ENCODE data around the gene TMEM80.
"Not testable (repeated sequence)": the region's sequence is repeated elsewhere in the genome, so short reads cannot be mapped to it uniquely, and the experiment has no call there.

TMEM80 gene

DNA sequence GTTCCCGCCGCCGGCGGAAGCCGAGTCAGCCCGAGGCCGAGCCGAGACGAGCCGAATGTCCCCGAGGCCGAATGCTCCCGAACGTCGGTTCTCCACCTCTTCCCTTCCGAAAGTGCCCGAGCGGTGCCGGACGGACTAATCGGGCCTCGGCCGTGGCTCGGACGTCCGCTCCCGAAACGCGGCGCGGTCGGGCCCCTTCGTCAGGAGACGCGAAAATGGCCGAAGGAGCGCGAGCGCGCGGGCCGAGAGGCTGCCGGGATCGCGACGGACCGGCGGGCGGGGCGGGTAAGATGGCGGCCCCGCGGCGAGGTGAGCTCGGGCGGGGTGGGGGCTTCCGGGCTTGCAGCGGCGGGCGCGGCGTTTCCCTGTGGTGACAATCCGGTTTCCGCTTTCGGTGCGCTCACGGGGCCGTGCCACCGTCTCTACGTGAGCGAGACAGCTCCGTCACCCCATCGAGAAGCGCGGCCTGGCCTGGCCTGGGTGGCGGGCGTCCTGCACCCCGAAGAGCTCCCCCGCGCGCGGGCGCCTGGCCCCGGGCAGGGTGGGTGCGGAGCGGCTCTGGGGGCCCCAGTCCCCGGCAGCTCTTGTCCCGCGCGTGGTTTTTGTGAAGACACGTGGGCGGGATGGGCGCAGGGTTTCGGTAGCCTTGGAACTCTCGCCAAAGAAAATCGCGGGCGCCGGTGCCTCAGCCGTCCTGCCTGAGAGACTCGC is at the start of gene TMEM80:
Gene TMEM80 (plus strand): TSS at position 279 of the 711 bp plus-strand sequence. CDS start 12 bp downstream, at position 291.
- no CpG with 5 or more reads among the region's 101 CpGs for WGBS (ENCODE audit: insufficient coverage, insufficient read length)
- Histone ChIP-seq H3K4me3 (ENCODE audit: low read length) (peak within 1 kb of the TSS; percentile 58; the same call in 1 of the 2 replicates), H3K9me3 (ENCODE audit: control insufficient read depth, insufficient read depth, low read length) (no peaks in the 10 kb centered on the region), H3K27me3 (ENCODE audit: control insufficient read depth, insufficient read depth, low read length) (no peaks in the 10 kb centered on the region), H3K4me1 (ENCODE audit: control insufficient read depth, insufficient read depth, low read length) (peaks cover 12% of the 10 kb centered on the region), H3K36me3 (ENCODE audit: control insufficient read depth, insufficient read depth, low read length) (no peaks in the 10 kb centered on the region), H3K27ac (ENCODE audit: low read length) (no peak within 1 kb of the TSS)
- peak; percentile 97 for DNase-seq (ENCODE audit: low read depth, low spot score)

DNA sequence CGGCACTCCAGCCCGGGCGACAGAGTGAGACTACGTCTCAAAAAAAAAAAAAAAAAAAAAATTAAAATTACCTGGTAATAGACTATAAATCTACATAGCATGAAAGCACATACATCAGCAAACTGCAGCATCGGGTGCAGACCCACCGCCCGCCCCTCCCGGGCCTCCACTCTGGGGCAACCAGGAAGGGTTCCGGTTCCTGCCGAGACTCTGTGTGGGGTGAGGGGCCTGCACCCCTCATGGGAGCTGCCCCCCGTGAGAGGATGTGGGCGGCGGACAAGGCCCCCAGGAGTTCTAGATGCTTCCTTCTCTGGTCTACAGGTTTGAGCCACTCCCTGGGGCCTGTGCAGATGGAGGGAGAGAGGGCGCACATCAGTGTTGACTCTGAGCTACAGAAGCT is 49.4 kb upstream of the TMEM80 start:
- Histone ChIP-seq H3K4me1 (ENCODE audit: control insufficient read depth, insufficient read depth, low read length) (0 out of 2 replicates have a peak, but pooled peaks cover 2% of the 10 kb centered on the region), H3K4me3 (ENCODE audit: low read length) (no peak overlapping the region), H3K27me3 (ENCODE audit: control insufficient read depth, insufficient read depth, low read length) (no peaks in the 10 kb centered on the region), H3K9me3 (ENCODE audit: control insufficient read depth, insufficient read depth, low read length) (no peaks in the 10 kb centered on the region), H3K27ac (ENCODE audit: low read length) (no peak overlapping the region), H3K36me3 (ENCODE audit: control insufficient read depth, insufficient read depth, low read length) (peaks cover 3% of the 10 kb centered on the region; the same call in 1 of the 2 replicates)
- DNase-seq (ENCODE audit: low read depth, low spot score) = no peak
- WGBS (ENCODE audit: insufficient coverage, insufficient read length) = no CpG with 5 or more reads among the region's 14 CpGs

DNA sequence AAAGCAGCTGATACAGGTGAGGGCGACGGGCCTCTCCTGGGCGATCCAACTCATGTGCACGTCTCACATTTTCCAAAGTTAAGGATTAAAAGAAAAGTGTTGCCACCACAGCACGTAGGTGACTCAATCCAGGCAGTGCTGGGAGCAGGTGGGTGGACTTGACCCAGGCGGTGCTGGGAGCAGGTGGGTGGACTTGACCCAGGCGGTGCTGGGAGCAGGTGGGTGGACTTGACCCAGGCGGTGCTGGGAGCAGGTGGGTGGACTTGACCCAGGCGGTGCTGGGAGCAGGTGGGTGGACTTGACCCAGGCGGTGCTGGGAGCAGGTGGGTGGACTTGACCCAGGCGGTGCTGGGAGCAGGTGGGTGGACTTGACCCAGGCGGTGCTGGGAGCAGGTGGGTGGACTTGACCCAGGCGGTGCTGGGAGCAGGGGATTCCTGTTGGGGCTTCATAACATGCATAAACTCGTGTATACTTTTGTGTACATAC is 47.9 kb upstream of the TMEM80 start:
- WGBS (ENCODE audit: insufficient coverage, insufficient read length) = no CpG with 5 or more reads among the region's 14 CpGs
- not testable (repeated sequence) for H3K4me3 ChIP-seq (ENCODE audit: low read length); H3K4me1 ChIP-seq (ENCODE audit: control insufficient read depth, insufficient read depth, low read length); H3K27ac ChIP-seq (ENCODE audit: low read length); H3K27me3 ChIP-seq (ENCODE audit: control insufficient read depth, insufficient read depth, low read length); H3K36me3 ChIP-seq (ENCODE audit: control insufficient read depth, insufficient read depth, low read length); H3K9me3 ChIP-seq (ENCODE audit: control insufficient read depth, insufficient read depth, low read length); DNase-seq (ENCODE audit: low read depth, low spot score)

DNA sequence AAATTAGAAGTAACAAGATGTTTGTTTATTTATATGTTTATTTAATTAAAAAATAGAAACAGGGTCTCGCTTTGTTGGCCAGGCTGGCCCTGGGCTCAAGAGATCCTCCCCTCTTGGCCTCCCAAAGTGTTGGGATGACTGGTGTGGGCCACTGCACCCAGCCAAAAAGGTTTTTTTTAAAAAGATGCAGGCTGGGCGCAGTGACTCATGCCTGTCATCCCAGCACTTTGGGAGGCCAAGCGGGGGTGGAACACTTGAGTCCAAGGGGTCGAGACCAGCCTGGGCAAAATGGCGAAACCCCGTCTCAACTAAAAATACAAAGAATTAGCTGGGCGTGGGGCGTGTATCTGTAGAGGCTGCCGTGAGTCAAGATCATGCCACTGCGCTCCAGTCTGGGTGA is 45.1 kb upstream of the TMEM80 start:
- no peak overlapping the region for H3K27ac ChIP-seq (ENCODE audit: low read length)
- no peak for DNase-seq (ENCODE audit: low read depth, low spot score)
- no peaks in the 10 kb centered on the region for H3K27me3 ChIP-seq (ENCODE audit: control insufficient read depth, insufficient read depth, low read length)
- no peak overlapping the region for H3K4me3 ChIP-seq (ENCODE audit: low read length)
- no peaks in the 10 kb centered on the region for H3K9me3 ChIP-seq (ENCODE audit: control insufficient read depth, insufficient read depth, low read length)
- no CpG with 5 or more reads among the region's 10 CpGs for WGBS (ENCODE audit: insufficient coverage, insufficient read length)
- no peaks in the 10 kb centered on the region for H3K4me1 ChIP-seq (ENCODE audit: control insufficient read depth, insufficient read depth, low read length)
- peaks cover 9% of the 10 kb centered on the region; the same call in 1 of the 2 replicates for H3K36me3 ChIP-seq (ENCODE audit: control insufficient read depth, insufficient read depth, low read length)

DNA sequence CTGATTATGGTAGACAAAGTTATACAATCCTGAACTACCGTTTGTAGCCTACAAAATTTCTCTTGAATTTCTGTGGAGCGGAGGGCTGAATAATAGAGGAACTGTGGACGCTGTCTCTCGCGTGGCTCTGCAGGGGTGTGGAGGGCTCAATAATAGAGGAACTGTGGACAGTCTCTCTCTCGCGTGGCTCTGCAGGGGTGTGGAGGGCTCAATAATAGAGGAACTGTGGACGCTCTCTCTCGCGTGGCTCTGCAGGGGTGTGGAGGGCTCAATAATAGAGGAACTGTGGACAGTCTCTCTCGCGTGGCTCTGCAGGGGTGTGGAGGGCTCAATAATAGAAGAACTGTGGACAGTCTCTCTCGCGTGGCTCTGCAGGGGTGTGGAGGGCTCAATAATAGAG is 42.5 kb upstream of the TMEM80 start:
- not testable (repeated sequence) for H3K27me3 ChIP-seq (ENCODE audit: control insufficient read depth, insufficient read depth, low read length); DNase-seq (ENCODE audit: low read depth, low spot score); H3K27ac ChIP-seq (ENCODE audit: low read length); H3K9me3 ChIP-seq (ENCODE audit: control insufficient read depth, insufficient read depth, low read length); H3K4me1 ChIP-seq (ENCODE audit: control insufficient read depth, insufficient read depth, low read length); H3K4me3 ChIP-seq (ENCODE audit: low read length); H3K36me3 ChIP-seq (ENCODE audit: control insufficient read depth, insufficient read depth, low read length)
- no CpG with 5 or more reads among the region's 14 CpGs for WGBS (ENCODE audit: insufficient coverage, insufficient read length)

DNA sequence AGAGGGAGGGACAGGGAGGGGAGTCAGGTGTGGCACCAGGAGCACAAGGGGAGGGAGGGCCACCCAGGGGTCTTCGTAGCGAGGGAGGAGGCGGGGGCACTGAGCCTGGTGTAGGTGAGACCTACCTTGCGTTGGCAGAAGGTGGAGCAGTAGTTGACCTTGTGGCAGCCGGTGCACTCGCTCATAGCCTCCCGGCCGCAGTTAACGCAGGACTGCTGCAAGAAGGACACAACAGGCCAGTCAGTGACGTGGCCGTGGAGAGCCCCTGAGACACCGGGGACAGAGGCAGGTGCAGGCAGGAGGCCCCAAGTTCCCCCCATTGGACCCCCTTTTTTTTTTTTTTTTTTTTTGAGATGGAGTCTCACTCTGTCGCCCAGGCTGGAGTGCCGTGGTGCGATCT is 41.8 kb upstream of the TMEM80 start:
- no peaks in the 10 kb centered on the region for H3K4me1 ChIP-seq (ENCODE audit: control insufficient read depth, insufficient read depth, low read length)
- WGBS (ENCODE audit: insufficient coverage, insufficient read length) = no CpG with 5 or more reads among the region's 15 CpGs
- H3K27me3 ChIP-seq (ENCODE audit: control insufficient read depth, insufficient read depth, low read length) = no peaks in the 10 kb centered on the region
- H3K36me3 ChIP-seq (ENCODE audit: control insufficient read depth, insufficient read depth, low read length) = peaks cover 9% of the 10 kb centered on the region; the same call in 1 of the 2 replicates
- no peak for DNase-seq (ENCODE audit: low read depth, low spot score)
- H3K27ac ChIP-seq (ENCODE audit: low read length) = no peak overlapping the region
- no peak overlapping the region for H3K4me3 ChIP-seq (ENCODE audit: low read length)
- no peaks in the 10 kb centered on the region for H3K9me3 ChIP-seq (ENCODE audit: control insufficient read depth, insufficient read depth, low read length)

DNA sequence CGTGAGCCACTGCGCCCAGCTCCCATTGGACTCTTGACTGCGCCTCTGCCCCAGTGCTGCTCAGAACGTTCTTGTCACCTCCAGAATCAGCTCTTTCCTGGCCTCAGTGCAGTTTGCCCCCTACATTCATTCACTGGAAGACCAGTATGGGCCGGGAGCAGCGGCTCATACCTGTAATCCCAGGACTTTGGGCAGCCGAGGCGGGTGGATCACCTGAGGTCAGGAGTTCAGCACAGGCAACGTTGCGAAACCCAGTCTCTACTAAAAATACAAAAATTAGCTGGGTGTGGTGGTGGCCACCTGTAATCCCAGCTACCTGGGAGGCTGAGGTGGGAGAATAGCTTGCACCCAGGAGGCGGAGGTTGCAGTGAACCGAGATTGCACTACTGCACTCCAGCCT is 41.2 kb upstream of the TMEM80 start:
- H3K4me3 ChIP-seq (ENCODE audit: low read length); H3K4me1 ChIP-seq (ENCODE audit: control insufficient read depth, insufficient read depth, low read length); H3K27ac ChIP-seq (ENCODE audit: low read length); DNase-seq (ENCODE audit: low read depth, low spot score); H3K9me3 ChIP-seq (ENCODE audit: control insufficient read depth, insufficient read depth, low read length); H3K27me3 ChIP-seq (ENCODE audit: control insufficient read depth, insufficient read depth, low read length): not testable (repeated sequence)
- peaks cover 10% of the 10 kb centered on the region; the same call in 1 of the 2 replicates for H3K36me3 ChIP-seq (ENCODE audit: control insufficient read depth, insufficient read depth, low read length)
- WGBS (ENCODE audit: insufficient coverage, insufficient read length) = no CpG with 5 or more reads among the region's 12 CpGs

DNA sequence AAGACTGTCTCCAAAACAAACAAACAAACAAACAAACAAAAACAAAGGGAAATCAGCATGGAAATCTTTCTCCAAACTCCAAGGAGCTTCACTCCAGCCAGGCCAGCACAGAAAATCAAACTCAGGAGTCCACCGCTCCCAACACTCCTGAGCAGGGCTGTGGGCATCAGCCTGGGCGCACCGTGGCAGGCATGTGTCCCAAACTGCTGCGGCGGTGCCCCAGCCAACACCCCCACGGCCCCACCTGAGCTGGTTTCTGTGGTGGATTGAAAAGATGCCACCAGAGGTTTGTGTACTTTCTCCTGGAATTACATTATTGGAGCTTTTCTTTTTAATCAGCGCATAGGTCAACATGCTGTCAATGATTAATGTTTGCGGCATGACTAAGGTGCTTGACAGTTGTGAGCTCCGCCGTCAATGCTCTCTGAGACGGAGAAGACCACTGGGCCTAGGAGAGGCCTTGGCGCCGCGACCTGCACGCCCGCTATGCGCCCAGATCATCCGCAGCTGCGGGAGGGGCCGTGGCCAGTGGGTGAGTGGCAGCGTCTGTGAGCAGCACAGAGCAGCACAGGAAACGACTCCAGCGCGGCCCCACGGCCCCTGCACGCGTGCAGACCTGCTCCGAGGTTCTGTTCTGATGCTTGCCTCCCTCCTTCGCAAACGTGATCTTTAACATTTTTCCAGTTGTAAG is 40.4 kb upstream of the TMEM80 start:
- Histone ChIP-seq H3K27ac (ENCODE audit: low read length) (no peak overlapping the region), H3K9me3 (ENCODE audit: control insufficient read depth, insufficient read depth, low read length) (no peaks in the 10 kb centered on the region), H3K36me3 (ENCODE audit: control insufficient read depth, insufficient read depth, low read length) (peaks cover 14% of the 10 kb centered on the region; the same call in 1 of the 2 replicates), H3K4me3 (ENCODE audit: low read length) (no peak overlapping the region), H3K4me1 (ENCODE audit: control insufficient read depth, insufficient read depth, low read length) (no peaks in the 10 kb centered on the region), H3K27me3 (ENCODE audit: control insufficient read depth, insufficient read depth, low read length) (no peaks in the 10 kb centered on the region)
- no peak for DNase-seq (ENCODE audit: low read depth, low spot score)
- no CpG with 5 or more reads among the region's 30 CpGs for WGBS (ENCODE audit: insufficient coverage, insufficient read length)

DNA sequence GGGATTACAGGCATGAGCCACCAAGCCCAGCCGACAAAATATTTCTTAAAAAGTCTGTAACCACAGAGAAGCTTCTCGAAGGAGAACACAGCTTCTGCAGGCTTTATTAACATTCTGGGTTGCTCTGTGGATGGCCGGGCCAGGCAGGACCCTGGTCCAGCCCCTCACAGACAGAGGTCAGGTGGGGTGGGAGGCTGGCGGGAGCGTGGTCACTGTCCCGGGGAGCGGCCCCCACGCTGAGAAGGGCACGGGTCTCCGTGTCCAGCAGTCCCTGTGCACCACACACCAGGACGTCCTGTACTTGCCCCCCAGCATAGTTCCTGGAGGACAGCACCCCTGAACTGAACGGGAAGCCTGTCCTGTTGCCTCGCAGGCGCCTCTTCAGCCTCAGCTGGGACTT is 39.2 kb upstream of the TMEM80 start:
- H3K27ac ChIP-seq (ENCODE audit: low read length) = no peak overlapping the region
- no peak for DNase-seq (ENCODE audit: low read depth, low spot score)
- no peaks in the 10 kb centered on the region for H3K9me3 ChIP-seq (ENCODE audit: control insufficient read depth, insufficient read depth, low read length)
- peaks cover 14% of the 10 kb centered on the region; the same call in 1 of the 2 replicates for H3K36me3 ChIP-seq (ENCODE audit: control insufficient read depth, insufficient read depth, low read length)
- no peaks in the 10 kb centered on the region for H3K27me3 ChIP-seq (ENCODE audit: control insufficient read depth, insufficient read depth, low read length)
- H3K4me1 ChIP-seq (ENCODE audit: control insufficient read depth, insufficient read depth, low read length) = no peaks in the 10 kb centered on the region
- no peak overlapping the region for H3K4me3 ChIP-seq (ENCODE audit: low read length)
- no CpG with 5 or more reads among the region's 14 CpGs for WGBS (ENCODE audit: insufficient coverage, insufficient read length)

DNA sequence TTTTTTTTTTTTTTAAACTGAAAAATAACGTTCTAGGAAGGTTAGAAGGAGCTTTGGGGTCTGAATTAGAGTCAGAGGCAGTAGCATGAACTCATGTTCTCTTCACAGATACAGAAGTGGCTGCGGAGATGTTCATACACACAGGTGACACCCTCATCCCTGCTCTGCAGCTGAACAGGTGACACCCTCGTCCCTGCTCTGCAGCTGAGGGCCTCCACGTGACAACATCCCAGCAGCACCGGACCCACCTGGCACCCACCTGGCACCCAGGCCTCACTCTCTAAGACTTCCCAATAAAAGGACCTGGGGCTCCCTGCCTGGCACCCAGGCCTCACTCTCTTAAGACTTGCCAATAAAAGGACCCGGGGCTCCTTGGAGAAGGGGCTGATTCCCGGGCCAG is 38.8 kb upstream of the TMEM80 start:
- Histone ChIP-seq H3K4me3 (ENCODE audit: low read length) (no peak overlapping the region), H3K27me3 (ENCODE audit: control insufficient read depth, insufficient read depth, low read length) (no peaks in the 10 kb centered on the region), H3K36me3 (ENCODE audit: control insufficient read depth, insufficient read depth, low read length) (peaks cover 14% of the 10 kb centered on the region; the same call in 1 of the 2 replicates), H3K27ac (ENCODE audit: low read length) (no peak overlapping the region), H3K9me3 (ENCODE audit: control insufficient read depth, insufficient read depth, low read length) (no peaks in the 10 kb centered on the region), H3K4me1 (ENCODE audit: control insufficient read depth, insufficient read depth, low read length) (no peaks in the 10 kb centered on the region)
- DNase-seq (ENCODE audit: low read depth, low spot score) = no peak
- WGBS (ENCODE audit: insufficient coverage, insufficient read length) = no CpG with 5 or more reads among the region's 7 CpGs

All from iPS DF 6.9 (cell line).